Measurements from ENCODE around the gene MAP1A. TPM values are rescaled to one million over a fixed set of nuclear protein-coding genes. Genes with fewer than 3 reads are reported as not detected.

Gene MAP1A
- under 0.01 and 1.9 TPM in 2 replicates for total RNA-seq

GRCh38 chr15:43517354-43518196 is at the start of gene MAP1A:
Gene MAP1A, plus strand, starts transcription at chr15:43517608. Its CDS starts 3,866 bp downstream, at chr15:43521474.

GRCh38 chr15:43492673-43493601 is 24.5 kb upstream of the MAP1A start, which contains the start of gene TP53BP1:
Gene TP53BP1, minus strand, starts transcription at chr15:43493156. Its CDS starts 113 bp downstream, at chr15:43493043.

Other genes starting within 250 kb of the MAP1A start
- gene TGM7, start 215.4 kb upstream of the MAP1A start, total RNA-seq: not detected in 2 replicates
- gene LCMT2, start 187.0 kb upstream of the MAP1A start, total RNA-seq: 8.8 and 9.9 TPM in 2 replicates
- 42.4 and 49.6 TPM in 2 replicates for gene ZSCAN29, start 146.6 kb upstream of the MAP1A start, total RNA-seq
- gene TUBGCP4, start 146.5 kb upstream of the MAP1A start, total RNA-seq: 17.8 and 22.7 TPM in 2 replicates
- gene TP53BP1, start 24.5 kb upstream of the MAP1A start, total RNA-seq: 31.1 and 74.0 TPM in 2 replicates
- 53.3 and 101 TPM in 2 replicates for gene PPIP5K1, start 72.6 kb downstream of the MAP1A start, total RNA-seq
- 17.8 and 69.5 TPM in 2 replicates for gene CKMT1B, start 76.4 kb downstream of the MAP1A start, total RNA-seq
- gene STRC, start 101.2 kb downstream of the MAP1A start, total RNA-seq: 0.34 and 0.71 TPM in 2 replicates
- gene CATSPER2, start 131.2 kb downstream of the MAP1A start, total RNA-seq: 1.4 and 6.7 TPM in 2 replicates
- 21.5 and 63.9 TPM in 2 replicates for gene CKMT1A, start 176.3 kb downstream of the MAP1A start, total RNA-seq
- 223 and 333 TPM in 2 replicates for gene PDIA3, start 228.8 kb downstream of the MAP1A start, total RNA-seq

All from nasal cavity respiratory epithelium epithelial cell of viscerocranial mucosa (primary cell).